NCI-H128 (cell line): Measurements from ENCODE around the gene RTN4R.

Experiments used
- DNase-seq: peaks from one replicate; lab custom pipeline; 2025; ENCODE audit not compliant: unreplicated experiment; lab: John Stamatoyannopoulos, UW

Gene RTN4R

DNA sequence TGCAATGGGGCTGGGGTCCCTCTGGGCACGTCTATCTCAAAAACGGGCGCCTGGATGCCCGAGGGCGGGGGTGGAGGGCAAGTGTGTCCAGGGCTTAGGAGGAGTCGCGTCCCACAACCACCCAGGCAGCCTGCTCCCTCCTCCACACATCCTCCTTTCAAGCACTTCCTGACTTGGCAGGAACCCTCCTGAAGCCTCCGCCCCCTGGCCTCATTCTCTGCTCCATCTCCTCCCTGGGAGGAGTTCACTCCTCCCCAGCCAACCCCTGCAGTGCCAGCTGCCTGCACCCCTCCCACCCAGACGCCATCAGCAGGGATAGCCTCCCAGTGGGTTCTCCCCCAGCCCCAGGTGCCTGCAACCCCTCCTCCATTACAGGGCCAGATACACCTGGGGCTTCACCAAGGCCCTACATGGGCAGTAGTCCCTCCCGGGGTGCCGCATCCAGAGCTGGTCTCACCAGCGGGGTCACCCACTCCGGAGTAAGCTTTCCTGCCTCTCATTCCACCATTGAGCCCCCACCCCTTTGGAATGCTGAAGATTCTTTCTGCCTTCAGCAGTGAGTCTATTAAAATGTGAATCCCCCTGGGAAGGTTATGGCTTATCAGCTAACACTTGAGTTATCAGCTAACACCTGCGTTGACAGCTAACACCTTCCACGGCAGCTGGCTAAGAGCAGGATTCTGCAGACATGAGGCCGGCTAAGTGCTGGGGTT, 24.4 kb downstream of the RTN4R start:
- no peak for DNase-seq

DNA sequence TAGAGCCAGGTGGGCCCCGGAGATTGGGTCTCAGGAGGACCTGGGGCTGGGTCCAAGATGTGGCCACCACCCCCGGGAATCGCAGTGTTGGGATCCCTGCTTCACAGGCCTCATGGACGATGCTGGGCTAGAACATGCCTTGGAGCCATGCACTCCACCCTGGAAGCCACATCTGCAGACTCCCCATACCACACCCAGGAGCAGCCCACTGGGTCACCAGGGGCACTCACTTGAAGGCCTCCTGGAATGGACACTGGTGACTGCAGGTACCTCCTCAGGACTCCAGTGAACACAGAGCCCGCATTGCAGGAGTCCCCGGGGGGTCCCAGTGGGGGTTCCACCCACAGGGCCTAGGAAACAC, 25.0 kb downstream of the RTN4R start:
- no peak for DNase-seq

DNA sequence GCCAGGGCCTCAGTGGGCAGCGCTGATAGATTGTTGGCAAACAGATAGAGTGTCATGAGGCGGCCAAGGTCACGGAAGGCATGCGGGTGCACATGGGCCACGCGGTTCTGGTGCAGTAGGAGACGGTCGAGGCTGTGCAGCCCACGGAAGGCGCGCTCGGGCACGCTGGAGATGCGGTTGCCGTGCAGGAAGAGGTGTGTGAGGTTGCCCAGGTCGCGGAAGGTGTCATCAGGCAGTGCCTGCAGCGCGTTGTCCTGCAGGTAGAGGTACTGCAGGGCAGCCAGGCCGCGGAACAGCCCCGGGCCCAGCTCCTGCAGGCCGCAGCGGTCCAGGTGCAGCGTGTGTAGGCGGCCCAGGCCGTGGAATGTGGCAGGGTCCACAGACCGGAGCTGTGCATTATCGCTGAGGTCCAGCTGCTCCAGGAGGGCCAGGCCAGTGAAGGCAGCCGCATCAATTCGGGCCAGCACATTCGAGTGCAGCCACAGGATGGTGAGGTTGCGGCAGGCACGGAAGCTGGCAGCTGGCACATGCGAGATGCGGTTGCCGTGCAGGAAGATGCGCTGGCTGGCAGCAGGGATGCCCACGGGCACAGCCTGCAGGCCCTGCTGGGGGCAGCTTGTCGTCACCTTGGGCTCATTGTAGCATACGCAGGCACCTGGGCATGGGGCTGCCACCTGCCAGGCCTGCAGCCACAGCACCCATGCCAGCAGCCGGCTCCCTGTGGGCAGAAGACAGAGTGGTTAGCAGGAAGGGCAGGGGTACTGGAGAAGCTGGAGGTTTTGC, 25.5 kb downstream of the RTN4R start:
- DNase-seq, result no peak

DNA sequence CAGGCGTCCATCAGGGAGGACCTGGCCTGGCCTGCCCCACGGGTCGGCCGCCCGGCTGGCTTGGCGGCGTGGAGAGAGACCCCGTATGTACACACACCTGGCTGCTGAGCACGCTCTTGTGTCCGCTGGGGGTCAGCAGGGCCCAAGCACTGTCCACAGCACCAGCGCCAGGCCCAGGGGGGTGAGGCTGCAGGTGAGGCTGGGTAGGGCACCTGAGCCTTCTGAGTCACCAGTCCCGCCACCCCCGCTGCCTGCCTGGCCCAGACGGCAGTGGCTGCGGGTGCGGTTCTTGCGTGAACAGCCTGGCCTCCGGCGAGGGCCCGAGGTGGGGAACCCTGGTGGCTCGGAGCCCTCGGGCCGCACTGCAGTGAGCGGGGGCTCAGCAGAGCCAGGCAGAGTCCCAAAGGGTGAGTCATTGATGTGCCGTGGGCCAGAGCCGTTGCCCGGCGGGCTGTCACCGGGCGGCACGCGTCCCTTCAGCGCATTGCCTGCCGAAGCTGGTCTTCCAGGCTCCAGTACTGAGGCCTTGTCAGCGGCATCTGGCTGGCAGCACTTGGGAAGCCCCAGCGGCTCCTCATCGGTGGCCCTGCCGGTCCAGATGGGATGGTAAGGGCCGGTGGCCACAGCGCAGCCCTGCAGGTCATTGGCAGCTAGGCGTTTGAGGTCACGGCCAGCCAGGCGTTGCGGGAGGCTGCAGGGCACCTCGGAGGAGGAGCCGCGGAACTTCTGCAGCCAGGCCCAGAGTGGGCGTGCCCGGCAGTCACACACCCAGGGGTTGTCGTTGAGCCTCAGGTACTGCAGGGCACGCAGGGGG, 26.3 kb downstream of the RTN4R start:
- no peak for DNase-seq

DNA sequence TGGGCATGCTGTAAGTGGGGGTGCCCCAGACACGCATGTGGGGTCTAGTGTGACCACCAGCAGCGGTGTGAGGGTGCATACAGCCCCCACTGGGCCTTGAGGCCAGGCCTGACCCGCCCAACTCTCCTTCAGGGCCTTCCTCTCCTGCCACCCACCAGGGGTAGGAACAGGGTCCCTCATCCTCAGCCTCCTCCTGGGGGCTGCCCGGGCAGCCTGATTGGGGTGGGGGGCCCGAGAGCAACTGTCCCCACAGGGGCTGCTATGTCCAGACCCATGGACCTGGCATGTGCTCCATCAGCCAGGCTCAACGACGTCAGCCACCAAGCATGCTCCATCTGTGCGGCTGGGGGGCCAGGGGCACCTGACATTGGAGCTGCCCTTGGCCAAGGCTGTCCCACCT, 27.2 kb downstream of the RTN4R start:
- DNase-seq, result no peak

DNA sequence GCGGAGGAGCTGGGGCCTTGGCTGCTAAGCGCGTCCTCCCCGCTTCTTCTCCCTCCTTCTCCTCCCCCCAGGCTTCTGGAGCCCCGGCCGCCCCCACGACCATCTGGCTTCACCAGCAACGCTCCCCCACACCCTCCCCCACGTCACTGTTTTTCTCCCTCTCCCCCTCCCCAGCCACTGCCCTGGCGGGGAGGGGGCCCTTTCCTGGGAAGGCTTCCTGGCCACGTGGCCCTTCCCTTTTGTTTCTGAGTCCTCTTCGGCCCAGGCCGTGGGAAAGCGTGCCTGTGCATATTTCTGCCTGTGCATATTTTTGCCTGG, 27.7 kb downstream of the RTN4R start:
- no peak for DNase-seq

DNA sequence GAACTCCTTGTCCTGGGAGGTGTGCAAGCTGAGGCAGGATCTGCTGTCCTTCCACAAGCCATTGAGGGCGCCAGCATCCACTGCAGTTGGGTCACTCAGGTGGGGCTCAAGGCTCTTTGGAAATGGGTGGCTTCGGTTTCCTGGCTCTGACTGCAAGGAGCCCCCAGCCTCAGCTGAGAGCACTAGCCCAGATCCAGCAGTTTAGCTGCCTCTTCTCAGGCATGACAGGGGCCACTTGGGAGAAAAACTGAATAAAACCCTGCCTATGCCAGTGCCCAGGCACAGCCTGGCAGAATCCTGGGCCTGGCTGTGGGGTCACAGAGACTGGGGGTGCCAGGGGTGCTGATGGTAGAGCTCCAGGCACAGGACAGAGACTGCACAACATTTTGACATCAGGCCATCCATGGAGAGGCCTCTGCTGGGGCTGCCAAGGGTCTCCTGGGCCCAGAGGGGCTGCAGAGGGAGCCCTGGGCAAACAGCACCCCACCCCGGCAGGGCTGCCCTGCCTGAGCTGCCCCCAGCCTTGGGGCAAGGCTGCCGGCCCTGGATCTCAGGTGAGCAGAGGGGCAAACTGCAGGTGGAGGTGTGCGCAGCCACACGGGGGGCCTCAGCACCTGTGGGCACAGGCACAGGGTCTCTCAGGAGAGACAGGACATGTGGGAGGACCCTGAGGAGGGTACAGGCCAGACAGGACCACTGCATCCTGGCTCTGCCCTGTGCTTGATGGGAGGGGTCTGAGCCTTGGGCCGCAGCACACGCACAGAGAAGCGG, 28.3 kb downstream of the RTN4R start:
- no peak for DNase-seq

DNA sequence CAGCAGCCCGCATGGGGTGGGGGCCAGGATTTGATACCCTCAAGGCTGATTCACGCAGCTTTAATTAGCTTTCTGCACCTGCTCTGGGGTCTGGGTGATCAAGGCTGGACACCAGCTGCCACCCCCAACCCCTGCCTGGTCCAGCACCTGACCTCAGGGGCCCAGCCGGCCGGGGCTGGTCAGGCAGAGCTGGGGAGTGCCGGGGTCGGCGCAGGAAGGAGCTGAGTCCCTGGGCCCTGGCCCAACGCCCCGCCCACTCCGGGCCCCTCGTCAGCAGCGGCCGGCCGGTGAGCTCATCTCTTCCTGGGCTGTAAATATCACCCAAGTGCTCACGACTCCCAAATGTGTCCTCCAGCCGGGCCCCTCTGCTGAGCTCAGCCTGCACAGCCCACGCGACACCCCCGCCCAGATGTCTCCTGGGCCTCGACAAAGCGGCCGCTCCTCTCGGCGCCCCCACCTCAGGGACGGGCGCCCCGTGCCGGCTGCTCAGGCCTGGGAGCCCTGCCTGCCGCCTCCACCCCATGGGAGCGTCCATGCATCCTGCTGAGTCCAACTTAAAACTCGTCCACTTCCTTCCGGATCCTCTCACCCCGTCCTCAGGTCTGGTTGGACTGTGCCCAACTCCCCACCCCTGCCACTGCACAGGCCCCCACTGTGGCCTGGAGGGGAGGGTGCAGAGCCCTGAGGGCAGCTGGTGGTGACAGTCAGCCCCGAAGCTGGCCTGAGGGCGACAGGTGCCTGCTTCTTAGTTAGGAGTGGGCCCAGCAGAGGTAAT, 29.0 kb downstream of the RTN4R start:
- no peak for DNase-seq

DNA sequence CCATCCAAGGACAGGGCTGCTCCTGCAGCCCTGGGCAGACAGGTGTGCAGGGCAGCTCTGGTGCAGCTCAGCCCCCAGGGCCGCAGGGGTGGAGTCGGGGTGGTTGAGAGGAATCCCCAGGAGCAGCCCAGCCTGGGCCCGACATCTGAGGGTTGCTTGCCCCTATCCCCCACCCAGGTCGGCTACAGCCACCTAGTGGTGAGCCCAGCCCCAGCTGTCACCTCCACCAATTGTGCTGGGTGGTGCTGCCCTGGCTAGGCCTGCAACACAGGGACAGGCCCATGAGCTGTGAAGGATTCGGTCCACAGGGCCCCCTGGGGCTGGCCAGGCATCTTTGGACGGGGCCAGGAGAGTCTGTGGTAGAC, 29.6 kb downstream of the RTN4R start:
- DNase-seq, result no peak

DNA sequence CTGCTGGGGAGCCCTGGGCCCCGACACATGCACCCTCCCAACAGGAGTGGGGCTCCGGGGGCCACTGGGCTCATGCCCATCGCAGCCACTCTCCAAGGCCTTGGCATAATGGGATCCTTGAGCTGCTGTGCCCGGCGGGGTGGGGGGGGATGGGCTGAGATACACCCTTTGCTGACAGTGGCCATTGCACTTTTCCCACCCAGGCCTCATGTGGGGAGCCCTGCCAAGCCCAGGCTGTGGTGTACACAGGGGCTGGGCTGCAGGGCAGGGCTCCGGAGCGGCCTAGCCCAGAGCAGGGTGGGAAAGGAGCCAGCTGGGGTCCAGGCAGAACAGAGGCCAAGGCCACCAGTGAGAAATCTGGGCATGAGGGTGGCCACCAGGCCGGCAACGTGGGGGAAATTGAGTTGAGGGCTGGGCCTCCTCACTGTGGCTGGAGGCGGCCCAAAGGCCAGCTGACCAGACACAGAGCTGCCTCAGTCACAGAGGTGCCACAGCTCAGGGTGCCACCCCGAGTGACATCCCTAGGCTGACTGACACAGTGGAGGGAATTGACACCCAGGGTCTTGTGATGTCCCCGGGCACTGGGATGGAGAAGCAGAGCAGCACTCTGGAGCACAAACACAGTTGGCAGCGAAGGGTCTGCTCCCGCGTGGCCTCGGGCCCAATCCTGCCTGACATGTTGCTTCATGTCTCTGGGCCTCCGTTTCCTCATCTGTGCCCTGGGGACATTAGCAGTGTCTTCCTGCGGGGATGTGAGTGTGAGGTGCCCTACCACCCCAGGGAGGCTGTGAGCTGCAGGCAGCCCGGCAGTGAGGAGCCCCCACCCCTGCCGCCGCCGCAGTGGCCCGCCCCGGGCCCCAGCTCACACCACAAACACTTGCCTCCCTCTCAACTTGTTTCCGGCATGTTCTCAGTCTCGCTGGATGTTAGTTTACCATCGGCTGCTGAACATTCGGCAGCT, 30.4 kb downstream of the RTN4R start:
- DNase-seq, result no peak

DNA sequence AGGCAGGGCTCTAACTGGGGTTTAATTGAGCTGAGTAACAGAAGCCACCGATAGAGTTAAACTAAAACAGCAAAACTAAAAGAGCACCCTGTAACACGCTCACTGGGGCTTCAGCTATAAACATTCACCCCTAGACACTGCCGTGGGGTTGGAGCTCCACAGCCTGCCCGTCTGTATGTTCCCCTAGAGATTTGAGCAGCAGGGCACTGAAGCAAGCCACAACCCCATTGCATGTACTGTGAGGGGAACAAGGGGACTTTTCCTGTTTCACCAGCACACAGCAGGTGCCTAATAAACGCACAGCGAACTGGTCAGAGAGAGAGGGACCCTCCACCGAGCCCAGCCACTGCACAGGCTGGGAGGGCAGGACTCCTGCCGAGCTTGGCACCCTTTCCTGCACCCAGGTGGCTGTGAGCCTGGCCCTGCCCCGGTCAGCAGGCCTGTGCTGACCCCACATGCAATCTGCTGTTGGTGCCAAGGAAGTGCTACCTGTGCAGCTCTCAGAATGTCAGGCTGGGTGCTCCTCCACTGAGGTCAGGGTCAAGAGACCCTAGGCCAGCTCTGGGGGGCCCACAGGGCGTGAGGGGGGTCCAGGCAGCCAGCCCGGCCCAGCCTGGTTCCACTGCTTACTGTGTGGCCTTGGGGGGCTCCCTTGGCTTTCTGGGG, 31.9 kb downstream of the RTN4R start:
- DNase-seq, result no peak

DNA sequence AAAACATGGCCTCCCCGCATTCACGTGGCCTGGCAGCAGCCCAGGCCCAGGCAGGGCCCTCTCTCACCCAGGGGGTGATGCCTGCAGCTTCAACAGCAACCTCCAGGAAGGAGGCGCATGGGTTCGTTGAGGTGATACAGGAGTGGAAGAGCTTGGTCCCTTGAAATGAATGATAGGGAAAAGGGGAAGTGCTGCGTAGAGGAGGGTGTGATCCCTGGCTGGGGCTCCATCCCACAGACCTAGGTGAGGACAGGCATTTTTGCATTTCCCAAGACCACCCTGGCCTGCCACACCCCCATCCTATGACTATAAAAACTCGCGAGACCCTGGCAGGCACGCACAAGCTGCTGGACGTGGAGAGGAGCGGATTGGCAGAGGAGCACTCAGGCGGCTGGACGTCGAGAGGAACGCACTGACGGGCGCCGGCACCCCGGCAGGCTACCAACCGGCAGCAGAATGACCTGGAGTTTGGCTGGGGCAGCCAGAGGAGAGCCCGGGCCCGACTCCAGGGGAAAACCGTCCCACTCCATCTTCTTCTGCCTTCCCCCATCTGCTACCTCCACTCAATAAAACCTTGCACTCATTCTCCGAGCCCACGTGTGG, 32.6 kb downstream of the RTN4R start:
- no peak for DNase-seq

DNA sequence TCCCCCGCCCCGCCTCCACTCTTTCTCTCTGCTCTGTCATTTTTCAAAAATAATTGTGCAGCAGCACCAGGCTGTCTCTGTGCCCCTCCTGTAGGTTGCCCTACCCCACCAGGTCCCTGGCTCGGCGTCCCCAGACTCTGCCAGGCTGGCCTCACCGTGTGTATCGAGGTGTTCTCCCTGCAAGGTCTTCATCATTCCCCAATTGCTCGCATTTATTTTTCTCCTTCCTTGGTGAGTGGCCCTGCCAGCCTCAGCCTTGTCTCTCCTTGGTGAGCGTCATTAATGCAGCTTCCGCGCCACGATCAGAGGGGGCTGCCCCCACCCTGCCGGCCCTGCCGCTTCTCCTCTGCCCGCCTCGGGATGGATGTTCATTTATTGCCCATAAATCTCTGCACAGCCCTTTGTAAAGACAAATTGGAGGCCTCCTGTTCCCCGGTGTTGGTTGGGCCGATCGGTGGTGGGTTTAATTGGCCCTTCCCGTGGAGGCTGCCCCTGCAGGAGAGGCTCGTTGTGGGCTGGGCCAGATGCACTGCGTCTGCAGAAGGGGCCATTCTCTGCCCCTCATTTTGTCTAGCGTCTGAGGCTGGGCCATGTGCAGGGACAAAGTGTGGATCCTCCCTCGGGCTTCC, 33.2 kb downstream of the RTN4R start:
- no peak for DNase-seq

DNA sequence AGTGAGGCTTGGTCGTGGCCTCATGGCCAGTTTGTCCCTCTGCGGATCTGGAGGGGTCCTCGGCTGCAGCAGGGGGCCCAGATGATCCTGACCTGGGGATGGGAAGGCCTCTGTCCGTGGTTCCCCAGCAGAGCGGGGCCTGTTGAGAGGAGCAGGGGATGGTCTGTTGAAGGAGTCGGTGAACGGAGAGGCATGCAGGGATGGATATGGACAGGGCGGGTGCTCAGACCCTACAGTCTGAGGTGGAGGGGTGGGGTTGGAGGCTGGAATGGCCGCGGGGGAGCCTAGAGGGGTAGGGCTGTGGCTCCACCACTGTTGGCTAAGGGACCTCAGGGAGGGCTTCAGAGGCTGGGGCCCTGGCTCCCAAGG, 33.8 kb downstream of the RTN4R start:
- no peak for DNase-seq

DNA sequence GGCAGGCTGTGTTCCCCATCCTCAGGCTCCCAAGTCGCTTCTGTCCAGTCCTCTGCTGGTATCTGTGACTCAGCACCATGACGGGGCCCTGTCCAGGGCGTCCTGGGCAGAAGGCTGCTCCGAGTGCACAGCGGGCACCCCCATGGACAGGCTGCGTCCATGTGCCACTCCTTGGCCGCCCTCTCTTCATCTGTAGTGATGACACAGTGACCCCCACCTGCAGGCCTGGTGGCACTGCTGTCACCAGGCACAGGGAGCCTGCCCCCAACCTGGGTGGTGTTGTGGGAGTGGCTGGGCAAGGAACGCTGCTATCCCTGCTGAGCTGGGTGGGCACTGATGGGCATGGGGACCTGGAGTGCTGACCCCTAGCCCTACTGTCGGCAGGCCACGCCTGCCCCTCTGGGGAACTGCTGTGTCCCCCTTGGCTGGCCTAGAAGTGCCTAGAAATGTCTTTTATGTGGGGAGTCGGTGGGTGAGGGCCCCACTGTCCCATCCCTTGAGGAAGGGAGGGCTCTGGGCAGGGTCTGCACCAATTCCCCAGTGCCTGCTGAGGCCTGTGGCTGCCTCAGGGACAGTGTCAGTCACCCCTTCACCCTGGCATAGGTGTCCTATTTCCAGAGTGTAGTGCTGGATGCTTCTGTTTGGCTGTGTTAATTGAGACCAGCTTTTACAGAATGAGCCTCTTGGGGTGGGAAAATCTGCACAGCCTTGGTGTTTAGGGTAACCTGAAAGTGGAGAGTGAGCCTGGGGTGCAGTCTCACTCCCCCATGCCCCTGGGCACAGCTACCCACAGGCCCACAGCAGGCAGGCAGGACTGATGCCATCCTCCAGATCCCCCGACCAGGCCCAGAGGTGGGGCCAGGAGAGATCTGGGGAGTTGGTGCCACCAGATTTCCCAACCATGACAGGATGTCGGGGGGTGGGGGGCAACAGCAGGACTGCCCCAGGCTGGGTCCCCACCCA, 34.5 kb downstream of the RTN4R start:
- no peak for DNase-seq

DNA sequence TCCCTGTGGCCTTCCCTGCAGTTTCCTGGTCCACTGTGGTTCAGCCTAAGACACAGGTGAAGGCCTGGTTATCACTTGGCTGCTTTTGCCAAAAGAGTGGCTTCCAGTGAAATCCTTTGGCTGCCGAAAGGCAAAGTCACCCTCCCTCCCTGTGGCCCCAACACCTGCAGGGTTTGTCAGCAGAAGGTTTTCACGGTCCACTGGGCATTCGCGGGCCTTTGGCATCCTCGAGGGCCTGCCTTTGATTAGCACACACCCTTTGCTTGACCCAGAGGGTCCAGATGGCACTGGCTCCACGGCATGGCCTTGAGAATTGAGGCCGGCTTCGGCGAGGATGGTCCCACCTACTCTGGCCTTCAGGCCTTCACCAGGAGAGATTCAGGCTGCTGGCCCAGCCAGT, 35.3 kb downstream of the RTN4R start:
- DNase-seq, result no peak

DNA sequence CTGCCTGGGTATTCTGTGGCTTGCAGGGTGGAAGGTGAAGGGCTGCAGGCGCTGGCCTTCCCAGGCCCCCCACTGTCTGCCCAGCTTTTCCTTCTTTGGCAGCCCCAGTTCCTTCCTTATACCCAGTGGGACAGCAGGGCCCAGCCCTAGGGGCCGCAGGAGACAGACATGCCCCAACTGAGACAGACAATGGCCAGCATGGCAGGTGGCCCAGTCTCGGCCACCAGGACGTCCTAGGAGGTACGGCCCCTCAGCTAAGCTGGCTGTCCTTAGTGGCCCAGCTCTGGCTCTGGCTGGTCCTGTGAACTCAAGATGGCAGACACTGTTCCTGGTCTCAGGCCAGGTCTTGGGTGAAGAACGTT, 35.9 kb downstream of the RTN4R start:
- DNase-seq, result no peak
